K562 (cell line): Measurements from ENCODE around the gene EFNA5. TPM values are rescaled to one million over a fixed set of nuclear protein-coding genes. Genes with fewer than 3 reads are reported as not detected.

Experiments used
- ATAC-seq: fragments of 200-7000 bp; cut with Tn5 transposase; 3 replicates; pipeline ENCODE4 v1.9.1; 2020; ENCODE audit warnings: moderate library complexity
- BruUV-seq: library from RNA; stranded (reverse); fragments of 400-500 nt; replicated peaks from 2 replicates; lab custom pipeline; 2021; lab: Mats Ljungman, UMichigan
- CTCF ChIA-PET: fragments of 300-600 bp; formaldehyde crosslinking; extraction: SDS; loops from one replicate; lab custom pipeline; 2021; ENCODE audit warnings: low intra/inter-chr PET ratio; lab: Yijun Ruan, JAX
- POLR2A ChIA-PET: fragments of 300-600, 350-650 bp; sonication (Branson Sonifier 250); formaldehyde crosslinking; extraction: SDS; loops from one replicate; lab custom pipeline; 2021; ENCODE audit warnings: antibody characterized with exemption, inconsistent platforms; lab: Yijun Ruan, JAX
- DNase-seq, 4 experiments: peaks; one replicate each; pipeline versions ENCODE4 v3.0.0 to v3.0.0-alpha.2; 2011 to 2018; ENCODE audit warnings: low spot score in 3 of 4, mixed read lengths in 3 of 4; ENCODE audit errors: extremely low read depth in 1 of 4
- FAIRE-seq: peaks from 2 replicates; lab custom pipeline; 2011; peaks lifted over from hg19 to GRCh38; lab: Jason Lieb, UNC
- H2AFZ ChIP-seq: 2 replicates; pipeline ENCODE4 v1.6.0; 2011; ENCODE audit warnings: low read depth, low read length, control low read depth, inconsistent platforms
- H3K27ac ChIP-seq: fragments of 200-600 bp; 3 replicates; pipeline ENCODE4 v1.8.0; 2011; ENCODE audit warnings: low read depth, mild to moderate bottlenecking, control low read depth, inconsistent platforms, low read length, moderate library complexity, mixed read lengths; ENCODE audit errors: extremely low read depth
- H3K27me3 ChIP-seq, 2 experiments: fragments of 300-600 bp in 1 of 2; 2 replicates in 1 of 2; 3 replicates in 1 of 2; pipeline versions ENCODE4 v1.6.0 to v1.8.0; 2011; ENCODE audit warnings: inconsistent platforms in 2 of 2, low read length in 2 of 2, mild to moderate bottlenecking in 1 of 2, mixed read lengths in 1 of 2, moderate library complexity in 1 of 2; ENCODE audit not compliant: control insufficient read depth in 2 of 2, insufficient read depth in 2 of 2
- H3K36me3 ChIP-seq: fragments of 300-600 bp; 3 replicates; pipeline ENCODE4 v1.8.0; 2011; ENCODE audit warnings: mild to moderate bottlenecking, low read length, inconsistent platforms; ENCODE audit not compliant: control insufficient read depth, insufficient read depth
- H3K4me1 ChIP-seq, 2 experiments: fragments of 200-600 bp in 1 of 2; replicated peaks in 1 of 2; 2 replicates in 1 of 2; 3 replicates in 1 of 2; pipeline versions ENCODE4 v1.5.1 to v1.8.0; 2011; ENCODE audit warnings: inconsistent platforms in 2 of 2, low read length in 2 of 2, mild to moderate bottlenecking in 1 of 2, mixed read lengths in 1 of 2, moderate library complexity in 1 of 2; ENCODE audit not compliant: control insufficient read depth in 2 of 2, insufficient read depth in 2 of 2
- H3K4me2 ChIP-seq: 2 replicates; pipeline ENCODE4 v1.6.1; 2011; ENCODE audit warnings: low read length, control low read depth, inconsistent platforms, mixed read lengths; ENCODE audit not compliant: insufficient read depth
- H3K4me3 ChIP-seq: fragments of 200-600 bp; sonication (generic), shearing (Covaris generic); 2 replicates; pipeline ENCODE4 v1.5.1; 2016; ENCODE audit warnings: control low read depth, inconsistent platforms
- H3K79me2 ChIP-seq: fragments of 200-600 bp; 3 replicates; pipeline ENCODE4 v1.8.0; 2011; ENCODE audit warnings: low read length, inconsistent platforms; ENCODE audit not compliant: control insufficient read depth, insufficient read depth
- H3K9ac ChIP-seq, 2 experiments: 2 replicates each; pipeline versions ENCODE4 v1.6.0 to v1.6.1; 2011; ENCODE audit warnings: low read depth in 2 of 2, low read length in 2 of 2, control low read depth in 1 of 2, inconsistent platforms in 1 of 2, mild to moderate bottlenecking in 1 of 2, mixed read lengths in 1 of 2; ENCODE audit not compliant: insufficient read depth in 1 of 2
- H3K9me1 ChIP-seq: one replicate; pipeline ENCODE4 v1.6.0; 2011; ENCODE audit warnings: inconsistent platforms, mild to moderate bottlenecking, low read length, moderate library complexity; ENCODE audit not compliant: control insufficient read depth, insufficient read depth
- H3K9me3 ChIP-seq: replicated peaks from 2 replicates; pipeline ENCODE4 v1.5.1; 2011; ENCODE audit warnings: low read depth, low read length, inconsistent platforms; ENCODE audit not compliant: control insufficient read depth, insufficient read depth
- H4K20me1 ChIP-seq: replicated peaks from 2 replicates; pipeline ENCODE4 v1.6.1; 2011; ENCODE audit warnings: low read length, inconsistent platforms, mixed read lengths; ENCODE audit not compliant: control insufficient read depth, insufficient read depth
- BACH1 ChIP-seq: fragments of 200-800 bp; sonication (Bioruptor generic); IDR thresholded peaks from 2 replicates; pipeline ENCODE4 v1.6.1; 2016; ENCODE audit warnings: missing genetic modification characterization, missing compliant biosample characterization
- TEAD4 ChIP-seq, 2 experiments: sonication (generic) in 1 of 2; formaldehyde crosslinking in 1 of 2; IDR thresholded peaks; 2 replicates each; pipeline versions ENCODE4 v1.6.1 to v1.8.0; 2012 to 2022; ENCODE audit warnings: borderline replicate concordance in 1 of 2, inconsistent platforms in 1 of 2, low read length in 1 of 2, mild to moderate bottlenecking in 1 of 2, missing genetic modification reagents in 1 of 2
- ZNF639 ChIP-seq, 2 experiments: fragments of 200-800 bp in 1 of 2; sonication (Bioruptor generic) in 1 of 2; sonication (generic) in 1 of 2; formaldehyde crosslinking in 1 of 2; IDR thresholded peaks in 1 of 2; conservative IDR thresholded peaks in 1 of 2; 2 replicates each; pipeline versions ENCODE4 v1.5.0 to v1.6.1; 2016 to 2020; ENCODE audit warnings: missing compliant biosample characterization in 1 of 2, missing genetic modification characterization in 1 of 2, missing genetic modification reagents in 1 of 2
- ZNF668 ChIP-seq: fragments of 250-450 bp; sonication (Bioruptor Pico); IDR thresholded peaks from 2 replicates; pipeline ENCODE4 v1.8.0; 2022; ENCODE audit warnings: mild to moderate bottlenecking, inconsistent platforms
- WGBS: fragments of 100-300 bp; shearing (Covaris generic); methylation state at CpG from one replicate; pipeline ENCODE4 v1.1.6; 2016; ENCODE audit warnings: low coverage, mixed read lengths; ENCODE audit not compliant: insufficient coverage; ENCODE audit errors: missing lambda C conversion rate; 5-methylcytosine and 5-hydroxymethylcytosine counted together
- in situ Hi-C: fragments of 300-500 bp; cut with MboI; formaldehyde crosslinking; loops from 4 replicates; pipeline ENCODE4 v1.15.0; 2018; ENCODE audit warnings: inconsistent platforms, mixed read lengths
- intact Hi-C: fragments of 100-400 bp; cut with micrococcal nuclease; formaldehyde crosslinking; loops from 2 replicates; pipeline ENCODE4 v1.14.2; 2022
- polyA plus RNA-seq, 8 experiments: library from polyadenylated mRNA; depleted of rRNA in 4 of 8; stranded (reverse) in 5 of 8; unstranded in 3 of 8; fragments of >200 nt; fragmentation: Nextera tagmentation in 2 of 8; fragmentation: Illumina TruSeq in 1 of 8; extraction: Ambion mirVana in 2 of 8; extraction: Trizol in 1 of 8; gene quantifications; 2 replicates each; pipeline versions ENCODE4 v1.2.1 to v1.2.3, GENCODE V29; 2011 to 2014; ENCODE audit warnings: inconsistent platforms in 1 of 8, missing spikeins in 1 of 8
- total RNA-seq, 7 experiments: library from RNA; depleted of rRNA in 6 of 7; stranded (reverse); fragments of >200 nt in 6 of 7; fragmentation: Illumina TruSeq in 2 of 7; extraction: Trizol in 2 of 7; gene quantifications; 2 replicates each; pipeline versions ENCODE4 v1.2.1 to v1.2.3, GENCODE V29; 2011 to 2021; ENCODE audit warnings: low replicate concordance in 1 of 7
- TF ChIP-seq, protein P1 (sequence below), 3 experiments: IDR thresholded peaks in 2 of 3; conservative IDR thresholded peaks in 1 of 3; 2 replicates each; pipeline ENCODE4 v1.5.1; 2011 to 2012; ENCODE audit warnings: low read length in 3 of 3, mild to moderate bottlenecking in 3 of 3, control low read depth in 2 of 3, improper control_type of control experiment in 1 of 3, inconsistent platforms in 1 of 3, low read depth in 1 of 3, mixed read lengths in 1 of 3, moderate library complexity in 1 of 3; ENCODE audit not compliant: insufficient read depth in 2 of 3

The EFNA5 gene
- total and polyA plus RNA-seq, 9 of the 15 experiments (the other 6 are each of a cell fraction or from before 2014, with no cell fraction given) = 0.20 TPM; not detected in 8

GRCh38 chr5:107400328-107400727 lies 270.4 kb downstream of the EFNA5 start:
- FAIRE-seq (no peak), ATAC-seq (no peak), DNase-seq (no peak)
- Histone ChIP-seq H3K79me2 (no peaks in the 10 kb centered on the region), H3K4me1 (no peaks in the 10 kb centered on the region), H3K9me1 (no peaks in the 10 kb centered on the region), H4K20me1 (no peaks in the 10 kb centered on the region), H3K36me3 (no peaks in the 10 kb centered on the region), H3K9me3 (no peaks in the 10 kb centered on the region), H3K27me3 (no peaks in the 10 kb centered on the region), H3K4me2 (no peak overlapping the region), H3K4me3 (no peak overlapping the region), H2AFZ (no peak overlapping the region), H3K27ac (no peak overlapping the region), H3K9ac (no peak overlapping the region)
- CTCF ChIA-PET = no interaction called here
- no TSS peak for BruUV-seq
- POLR2A ChIA-PET = interaction anchor here (1.4 kb wide), 1 partner anchor 10 kb away, joined by 3 read pairs; no protein-coding TSS in a partner anchor
- intact Hi-C loops (no loop called here), in situ Hi-C loops (no loop called here)
- TF ChIP-seq, protein P1, sequence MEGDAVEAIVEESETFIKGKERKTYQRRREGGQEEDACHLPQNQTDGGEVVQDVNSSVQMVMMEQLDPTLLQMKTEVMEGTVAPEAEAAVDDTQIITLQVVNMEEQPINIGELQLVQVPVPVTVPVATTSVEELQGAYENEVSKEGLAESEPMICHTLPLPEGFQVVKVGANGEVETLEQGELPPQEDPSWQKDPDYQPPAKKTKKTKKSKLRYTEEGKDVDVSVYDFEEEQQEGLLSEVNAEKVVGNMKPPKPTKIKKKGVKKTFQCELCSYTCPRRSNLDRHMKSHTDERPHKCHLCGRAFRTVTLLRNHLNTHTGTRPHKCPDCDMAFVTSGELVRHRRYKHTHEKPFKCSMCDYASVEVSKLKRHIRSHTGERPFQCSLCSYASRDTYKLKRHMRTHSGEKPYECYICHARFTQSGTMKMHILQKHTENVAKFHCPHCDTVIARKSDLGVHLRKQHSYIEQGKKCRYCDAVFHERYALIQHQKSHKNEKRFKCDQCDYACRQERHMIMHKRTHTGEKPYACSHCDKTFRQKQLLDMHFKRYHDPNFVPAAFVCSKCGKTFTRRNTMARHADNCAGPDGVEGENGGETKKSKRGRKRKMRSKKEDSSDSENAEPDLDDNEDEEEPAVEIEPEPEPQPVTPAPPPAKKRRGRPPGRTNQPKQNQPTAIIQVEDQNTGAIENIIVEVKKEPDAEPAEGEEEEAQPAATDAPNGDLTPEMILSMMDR (IDR thresholded peaks at IDR 0.05 in 2 of 3, conservative IDR thresholded peaks at IDR 0.05 in 1 of 3; ENCODE audit: insufficient read depth in 2 of 3, low read depth in 1 of 3, low read length in 3 of 3) = no peak
- no peak for TF ChIP-seq ZNF668 (CRISPR knock-in tag)
- TF ChIP-seq ZNF639 (CRISPR knock-in tag; conservative IDR thresholded peaks at IDR 0.05 in 1 of 2, IDR thresholded peaks at IDR 0.05 in 1 of 2) = no peak
- TF ChIP-seq TEAD4 (IDR thresholded peaks at IDR 0.05; ENCODE audit: low read length) = no peak
- no peak for TF ChIP-seq TEAD4 (CRISPR knock-in tag; IDR thresholded peaks at IDR 0.05; ENCODE audit: borderline replicate concordance)
- no peak for TF ChIP-seq BACH1 (tag)
- 0% methylated on average over 2 of the region's 2 CpGs for WGBS
